HCT116 (cell line): ENCODE data around the gene DNAJC5. TPM values are rescaled to one million over a fixed set of nuclear protein-coding genes. Genes with fewer than 3 reads are reported as not detected.

ENCODE experiments used
- ATAC-seq: fragments of 200-7000 bp; cut with Tn5 transposase; 2 replicates; pipeline ENCODE4 v1.9.1; 2020; ENCODE audit warnings: mild to moderate bottlenecking, moderate library complexity
- BruUV-seq: library from RNA; stranded (reverse); fragments of 400-500 nt; replicated peaks from 2 replicates; lab custom pipeline; 2021; lab: Mats Ljungman, UMichigan
- CTCF ChIA-PET: fragments of 300-600 bp; sonication (Branson Sonifier 250); formaldehyde crosslinking; loops from one replicate; lab custom pipeline; 2021; ENCODE audit warnings: antibody characterized with exemption; lab: Charles Lee
- POLR2A ChIA-PET: fragments of 300-600, 350-600 bp; sonication (Branson Sonifier 250); formaldehyde crosslinking; loops from one replicate; lab custom pipeline; 2021; ENCODE audit warnings: antibody characterized with exemption; lab: Charles Lee
- RAD21 ChIA-PET, 2 experiments: fragments of 300-600 bp; sonication (Branson Sonifier 250); formaldehyde crosslinking; loops; one replicate each; lab custom pipeline; 2023; ENCODE audit warnings: low total read pairs in 2 of 2; ENCODE audit not compliant: uncharacterized antibody in 2 of 2, unreplicated experiment in 2 of 2, low non-redundant PET in 1 of 2; lab: Charles Lee
- DNase-seq: peaks from one replicate; pipeline ENCODE4 v3.0.0-alpha.2; 2010; ENCODE audit warnings: low read depth, low spot score
- H2AFZ ChIP-seq: fragments of 200-600 bp; shearing (Covaris generic), sonication (generic); 2 replicates; pipeline ENCODE4 v1.6.1; 2017; ENCODE audit warnings: low read depth, mixed run types, mixed read lengths, antibody characterized with exemption, low read length; ENCODE audit not compliant: poor library complexity, severe bottlenecking
- H3K27ac ChIP-seq: 2 replicates; pipeline ENCODE4 v1.5.1; 2012; ENCODE audit warnings: low read depth, low read length
- H3K27me3 ChIP-seq: fragments of 200-600 bp; sonication (generic); 2 replicates; pipeline ENCODE4 v1.6.1; 2016; ENCODE audit warnings: mixed run types, low read length, mixed read lengths; ENCODE audit not compliant: insufficient read depth
- H3K36me3 ChIP-seq, 2 experiments: fragments of 200-500 bp in 1 of 2; fragments of 200-600 bp in 1 of 2; sonication (Bioruptor generic) in 1 of 2; sonication (generic) in 1 of 2; 2 replicates each; pipeline versions ENCODE4 v1.5.1 to v1.6.1; 2014 to 2016; ENCODE audit warnings: low read length in 2 of 2, inconsistent platforms in 1 of 2, mixed read lengths in 1 of 2, mixed run types in 1 of 2; ENCODE audit not compliant: insufficient read depth in 2 of 2, control insufficient read depth in 1 of 2
- H3K4me1 ChIP-seq, 2 experiments: fragments of 200-600 bp in 1 of 2; sonication (generic) in 1 of 2; 2 replicates each; pipeline versions ENCODE4 v1.5.1 to v1.6.1; 2012 to 2017; ENCODE audit warnings: low read length in 2 of 2, inconsistent platforms in 1 of 2, mild to moderate bottlenecking in 1 of 2, mixed read lengths in 1 of 2, mixed run types in 1 of 2, moderate library complexity in 1 of 2; ENCODE audit not compliant: insufficient read depth in 2 of 2, control insufficient read depth in 1 of 2
- H3K4me2 ChIP-seq: fragments of 200-600 bp; sonication (generic); 2 replicates; pipeline ENCODE4 v1.6.1; 2017; ENCODE audit warnings: mixed run types, low read length, mixed read lengths
- H3K4me3 ChIP-seq, 2 experiments: fragments of 200-600 bp in 1 of 2; sonication (generic) in 1 of 2; replicated peaks in 1 of 2; 2 replicates each; pipeline ENCODE4 v1.5.1; 2011 to 2016; ENCODE audit warnings: low read length in 2 of 2, control low read depth in 1 of 2, low read depth in 1 of 2, mild to moderate bottlenecking in 1 of 2, mixed read lengths in 1 of 2, mixed run types in 1 of 2
- H3K79me2 ChIP-seq: fragments of 200-600 bp; sonication (generic); 2 replicates; pipeline ENCODE4 v1.6.1; 2017; ENCODE audit warnings: mild to moderate bottlenecking, mixed run types, low read length, moderate library complexity, mixed read lengths; ENCODE audit not compliant: insufficient read depth
- H3K9ac ChIP-seq: fragments of 200-600 bp; sonication (generic); 2 replicates; pipeline ENCODE4 v1.6.1; 2016; ENCODE audit warnings: low read length, mixed read lengths
- H3K9me2 ChIP-seq: fragments of 200-600 bp; sonication (generic), shearing (Covaris generic); 2 replicates; pipeline ENCODE4 v1.6.1; 2017; ENCODE audit warnings: mixed run types, mild to moderate bottlenecking, moderate library complexity; ENCODE audit not compliant: insufficient read depth
- H3K9me3 ChIP-seq, 2 experiments: fragments of 200-500 bp in 1 of 2; fragments of 200-600 bp in 1 of 2; sonication (Bioruptor generic) in 1 of 2; sonication (generic) in 1 of 2; 2 replicates each; pipeline ENCODE4 v1.6.1; 2014 to 2017; ENCODE audit warnings: low read length in 2 of 2, mixed read lengths in 2 of 2, inconsistent platforms in 1 of 2, low read depth in 1 of 2, mild to moderate bottlenecking in 1 of 2, mixed run types in 1 of 2, moderate library complexity in 1 of 2; ENCODE audit not compliant: control insufficient read depth in 1 of 2, insufficient read depth in 1 of 2
- H4K20me1 ChIP-seq: fragments of 200-600 bp; sonication (generic), shearing (Covaris generic); 2 replicates; pipeline ENCODE4 v1.6.1; 2017; ENCODE audit warnings: mixed run types, mild to moderate bottlenecking, moderate library complexity; ENCODE audit not compliant: insufficient read depth
- CBX3 ChIP-seq: IDR thresholded peaks from 2 replicates; pipeline ENCODE4 v1.6.1; 2012; ENCODE audit warnings: low read depth
- EGR1 ChIP-seq: IDR thresholded peaks from 2 replicates; pipeline ENCODE4 v1.6.1; 2012; ENCODE audit warnings: low read depth
- ELF1 ChIP-seq: IDR thresholded peaks from 2 replicates; pipeline ENCODE4 v1.6.1; 2012; ENCODE audit warnings: low read depth, borderline replicate concordance
- EZH2 ChIP-seq: fragments of 200-600 bp; sonication (generic); IDR thresholded peaks from 2 replicates; pipeline ENCODE4 v1.6.1; 2017; ENCODE audit warnings: antibody characterized with exemption, mixed run types
- EZH2phosphoT487 ChIP-seq: fragments of 200-600 bp; IDR thresholded peaks from 2 replicates; pipeline ENCODE4 v1.6.1; 2018; ENCODE audit warnings: antibody characterized with exemption, borderline replicate concordance
- FOSL1 ChIP-seq: IDR thresholded peaks from 2 replicates; pipeline ENCODE4 v1.6.1; 2012; ENCODE audit warnings: low read depth
- POLR2A ChIP-seq: IDR thresholded peaks from 2 replicates; pipeline ENCODE4 v1.7.0; 2011; ENCODE audit warnings: borderline replicate concordance; ENCODE audit not compliant: insufficient read depth, insufficient read length; ENCODE audit errors: extremely low read depth
- POLR2AphosphoS5 ChIP-seq: IDR thresholded peaks from 2 replicates; pipeline ENCODE4 v1.6.1; 2011; ENCODE audit warnings: mild to moderate bottlenecking, low read depth, low read length, moderate library complexity
- RAD21 ChIP-seq: IDR thresholded peaks from 2 replicates; pipeline ENCODE4 v1.6.1; 2012; ENCODE audit warnings: low read depth, mild to moderate bottlenecking
- YY1 ChIP-seq: IDR thresholded peaks from 2 replicates; pipeline ENCODE4 v1.6.1; 2011; ENCODE audit warnings: low read length, low read depth, moderate library complexity, mild to moderate bottlenecking; ENCODE audit not compliant: insufficient replicate concordance; ENCODE audit errors: extremely low read depth
- ZFX ChIP-seq: fragments of 450-650 bp; IDR thresholded peaks from 2 replicates; pipeline ENCODE4 v1.6.1; 2017
- ZNF274 ChIP-seq: fragments of 200-500 bp; sonication (Bioruptor generic); IDR thresholded peaks from 2 replicates; pipeline ENCODE4 v1.6.1; 2014; ENCODE audit warnings: mild to moderate bottlenecking, low read depth, low read length, inconsistent platforms
- intact Hi-C: fragments of 100-400 bp; cut with micrococcal nuclease; formaldehyde crosslinking; loops from 2 replicates; pipeline ENCODE4 v1.10.0; 2022
- total RNA-seq: library from RNA; stranded (reverse); gene quantifications from one replicate; pipeline ENCODE4 v1.2.1, GENCODE V29; 2021; ENCODE audit not compliant: unreplicated experiment
- TF ChIP-seq, protein P1 (sequence below): IDR thresholded peaks from 2 replicates; pipeline ENCODE4 v1.6.1; 2011; ENCODE audit warnings: mild to moderate bottlenecking, low read length, moderate library complexity; ENCODE audit not compliant: insufficient replicate concordance; ENCODE audit errors: extremely low read depth
- TF ChIP-seq, protein P2 (sequence below): IDR thresholded peaks from 2 replicates; pipeline ENCODE4 v1.6.1; 2012
- TF ChIP-seq, protein P3 (sequence below): IDR thresholded peaks from 2 replicates; pipeline ENCODE4 v1.6.1; 2012

DNAJC5 gene
- total RNA-seq, 1 experiment from 2014 or later = 38.3 TPM

DNA sequence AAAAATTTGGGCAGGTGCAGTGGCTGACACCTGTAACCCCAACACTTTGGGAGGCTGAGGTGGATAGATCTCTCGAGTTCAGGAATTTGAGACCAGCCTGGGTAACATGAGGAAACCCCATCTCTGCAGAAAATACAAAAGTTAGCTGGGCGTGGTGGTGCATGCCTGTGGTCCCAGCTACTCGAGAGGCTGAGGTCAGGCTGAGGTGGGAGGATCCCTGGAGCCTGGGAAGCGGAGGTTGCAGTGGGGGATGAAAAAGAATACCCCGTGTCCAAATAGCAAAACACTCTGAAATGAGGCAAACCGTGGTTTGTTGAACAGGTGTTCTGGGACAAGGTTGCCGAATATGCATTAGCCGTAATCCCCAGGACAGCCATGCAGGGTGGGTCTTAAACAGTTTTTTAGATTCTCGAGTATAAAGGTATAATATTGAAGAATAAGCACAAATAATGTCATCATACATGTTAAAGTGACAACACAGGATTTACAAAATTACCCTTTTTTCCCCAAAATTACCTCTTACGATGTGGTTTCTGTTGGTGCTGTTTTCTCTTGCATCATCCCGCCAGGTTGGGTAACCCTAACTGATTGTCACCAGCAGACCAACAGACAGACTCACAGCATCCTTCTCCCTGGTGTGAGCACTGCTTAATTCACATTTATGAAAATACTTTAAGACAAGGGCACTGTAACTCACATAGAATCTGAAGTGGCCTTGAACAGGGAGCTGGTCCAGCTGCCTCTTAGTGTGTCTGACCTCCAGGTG lies 9.1 kb downstream of the DNAJC5 start:
- Histone ChIP-seq H3K27ac (peak overlapping the region; percentile 73; the same call in 1 of the 2 replicates), H3K9ac (peak overlapping the region; percentile 42; the same call in 1 of the 2 replicates), H3K4me3 (no peak overlapping the region), H3K9me3 (no peaks in the 10 kb centered on the region), H2AFZ (no peak overlapping the region), H3K4me1 (peaks cover 26 to 67% of the 10 kb centered on the region in 2 experiments), H3K27me3 (no peaks in the 10 kb centered on the region), H3K36me3 (no peaks in the 10 kb centered on the region), H3K79me2 (peaks cover 92% of the 10 kb centered on the region), H3K4me2 (peak overlapping the region; percentile 57), H3K9me2 (no peaks in the 10 kb centered on the region), H4K20me1 (peaks cover 6% of the 10 kb centered on the region; the same call in 1 of the 2 replicates)
- DNase-seq (no peak), ATAC-seq (no peak)
- TF ChIP-seq, protein P1, sequence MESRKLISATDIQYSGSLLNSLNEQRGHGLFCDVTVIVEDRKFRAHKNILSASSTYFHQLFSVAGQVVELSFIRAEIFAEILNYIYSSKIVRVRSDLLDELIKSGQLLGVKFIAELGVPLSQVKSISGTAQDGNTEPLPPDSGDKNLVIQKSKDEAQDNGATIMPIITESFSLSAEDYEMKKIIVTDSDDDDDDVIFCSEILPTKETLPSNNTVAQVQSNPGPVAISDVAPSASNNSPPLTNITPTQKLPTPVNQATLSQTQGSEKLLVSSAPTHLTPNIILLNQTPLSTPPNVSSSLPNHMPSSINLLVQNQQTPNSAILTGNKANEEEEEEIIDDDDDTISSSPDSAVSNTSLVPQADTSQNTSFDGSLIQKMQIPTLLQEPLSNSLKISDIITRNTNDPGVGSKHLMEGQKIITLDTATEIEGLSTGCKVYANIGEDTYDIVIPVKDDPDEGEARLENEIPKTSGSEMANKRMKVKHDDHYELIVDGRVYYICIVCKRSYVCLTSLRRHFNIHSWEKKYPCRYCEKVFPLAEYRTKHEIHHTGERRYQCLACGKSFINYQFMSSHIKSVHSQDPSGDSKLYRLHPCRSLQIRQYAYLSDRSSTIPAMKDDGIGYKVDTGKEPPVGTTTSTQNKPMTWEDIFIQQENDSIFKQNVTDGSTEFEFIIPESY = no peak
- TF ChIP-seq POLR2AphosphoS5 (no peak), CBX3 (no peak), POLR2A (no peak), RAD21 (no peak), FOSL1 (no peak), EZH2 (no peak), YY1 (no peak), EZH2phosphoT487 (no peak), ZFX (no peak), ZNF274 (no peak), ELF1 (no peak), EGR1 (no peak)
- TF ChIP-seq, protein P2, sequence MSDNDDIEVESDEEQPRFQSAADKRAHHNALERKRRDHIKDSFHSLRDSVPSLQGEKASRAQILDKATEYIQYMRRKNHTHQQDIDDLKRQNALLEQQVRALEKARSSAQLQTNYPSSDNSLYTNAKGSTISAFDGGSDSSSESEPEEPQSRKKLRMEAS = no peak
- TF ChIP-seq, protein P3, sequence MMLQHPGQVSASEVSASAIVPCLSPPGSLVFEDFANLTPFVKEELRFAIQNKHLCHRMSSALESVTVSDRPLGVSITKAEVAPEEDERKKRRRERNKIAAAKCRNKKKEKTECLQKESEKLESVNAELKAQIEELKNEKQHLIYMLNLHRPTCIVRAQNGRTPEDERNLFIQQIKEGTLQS = no peak
- intact Hi-C loops = no loop called here
- BruUV-seq = no TSS peak
- ChIA-PET POLR2A (no interaction called here), RAD21 (no interaction called here), CTCF (no interaction called here)
